Eye (tissue), 1 donor: ENCODE results near the gene DHDDS.
"Not testable (repeated sequence)": the region's sequence is repeated elsewhere in the genome, so short reads cannot be mapped to it uniquely, and the experiment has no call there.

ENCODE experiments used
- DNase-seq: peaks from one replicate; pipeline ENCODE4 v3.0.0-alpha.2; 2015

Gene DHDDS

DNA sequence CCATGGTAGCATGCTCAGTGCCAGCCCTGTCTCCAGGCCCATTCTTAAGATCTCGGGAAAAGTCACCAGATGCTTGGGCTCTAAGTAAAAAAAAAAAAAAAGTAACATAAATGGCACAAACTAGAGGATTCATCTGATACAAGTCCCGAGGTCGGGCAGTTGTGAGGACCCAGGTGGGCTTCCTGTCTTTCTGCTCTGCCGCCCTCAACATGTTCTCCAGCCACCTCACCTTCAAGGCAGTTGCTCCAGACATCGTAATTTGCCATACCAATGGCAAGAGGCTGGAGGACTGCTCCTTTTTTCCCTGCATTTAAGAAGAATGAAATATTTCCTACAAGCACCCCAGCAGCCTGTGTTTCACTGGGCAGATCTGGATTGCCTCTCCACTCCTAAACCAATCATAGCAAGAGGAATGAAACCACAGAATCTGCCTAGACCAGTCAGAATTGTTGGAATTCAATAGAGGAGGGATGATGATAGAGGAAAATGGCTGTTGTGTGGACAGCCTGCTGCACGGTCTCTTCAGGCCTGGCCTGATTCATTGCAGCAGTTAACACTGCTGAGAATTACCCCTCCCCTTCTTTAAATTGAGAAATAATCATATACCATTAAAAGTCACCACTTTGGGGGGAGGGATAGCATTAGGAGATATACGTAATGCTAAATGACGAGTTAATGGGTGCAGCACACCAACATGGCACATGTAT lies 45.5 kb downstream of the DHDDS start:
- DNase-seq = no peak

DNA sequence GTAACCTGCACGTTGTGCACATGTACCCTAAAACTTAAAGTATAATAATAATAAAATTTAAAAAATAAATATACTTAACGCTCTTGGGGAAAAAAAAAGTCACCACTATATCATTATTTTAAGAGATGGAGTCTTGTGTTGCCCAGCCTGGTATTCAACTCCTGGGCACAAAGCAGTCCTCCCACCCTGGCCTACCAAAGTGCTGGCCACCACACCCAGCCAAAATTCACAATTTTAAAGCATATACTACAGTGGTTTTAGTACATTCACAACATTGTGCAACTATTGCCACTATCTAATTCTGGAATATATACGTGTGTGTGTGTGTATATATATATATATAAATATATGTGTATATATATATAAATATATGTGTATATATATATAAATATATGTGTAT lies 46.0 kb downstream of the DHDDS start:
- DNase-seq = no peak

DNA sequence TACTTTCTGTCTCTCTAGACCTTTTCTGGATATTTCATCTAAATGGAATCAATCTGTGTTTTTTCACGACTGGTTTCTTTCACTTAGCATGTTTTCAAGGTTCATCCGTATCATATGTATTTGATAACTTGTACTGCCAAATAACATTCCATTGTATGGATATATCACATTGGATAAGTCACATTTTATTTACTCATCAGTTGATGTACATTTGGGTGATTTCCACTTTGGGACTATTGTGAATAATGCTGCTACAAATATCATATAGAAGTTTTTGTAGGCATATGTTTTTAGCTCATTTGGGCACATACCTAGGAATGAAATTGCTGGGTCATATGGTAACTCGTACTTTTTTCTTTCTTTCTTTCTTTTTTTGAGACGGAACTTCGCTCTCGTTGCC lies 46.9 kb downstream of the DHDDS start:
- DNase-seq = no peak

DNA sequence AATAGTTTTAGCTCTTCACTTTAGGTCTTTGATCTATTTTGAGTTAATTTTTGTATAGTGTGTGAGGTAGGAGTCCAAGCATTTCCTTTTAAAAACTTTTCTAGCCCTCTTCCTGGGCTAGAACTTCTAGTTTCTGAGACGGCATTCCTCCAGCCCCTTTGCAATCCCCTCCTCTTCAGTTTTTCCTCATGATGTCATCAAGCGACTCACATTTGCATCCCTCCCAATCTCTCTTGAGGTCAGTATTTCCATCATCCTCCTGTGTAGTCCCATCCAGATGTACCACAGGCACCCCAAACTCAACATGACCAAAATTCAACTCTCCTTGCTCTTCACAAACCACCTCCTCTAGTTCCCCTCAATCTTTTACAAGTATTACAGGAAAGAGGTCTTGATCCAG lies 50.8 kb downstream of the DHDDS start:
- no peak for DNase-seq

DNA sequence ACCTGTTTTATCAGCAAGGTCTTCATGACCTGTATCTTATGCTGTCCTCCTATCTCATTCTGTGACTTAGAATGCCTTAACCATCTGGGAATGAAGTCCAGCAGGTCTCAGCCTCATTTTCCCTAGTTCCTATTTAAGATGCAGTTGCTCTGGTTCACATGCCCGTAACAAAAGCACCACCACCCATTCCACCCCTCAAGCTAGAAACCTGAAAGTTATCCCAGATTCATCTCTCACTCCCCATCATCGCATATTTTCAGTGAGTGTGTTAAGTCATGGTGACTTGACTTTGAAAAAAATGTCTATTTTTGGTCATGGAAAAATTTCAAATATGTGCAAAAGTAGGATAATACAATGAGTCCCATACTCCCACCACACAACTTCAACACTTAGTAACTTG lies 51.9 kb downstream of the DHDDS start:
- no peak for DNase-seq

DNA sequence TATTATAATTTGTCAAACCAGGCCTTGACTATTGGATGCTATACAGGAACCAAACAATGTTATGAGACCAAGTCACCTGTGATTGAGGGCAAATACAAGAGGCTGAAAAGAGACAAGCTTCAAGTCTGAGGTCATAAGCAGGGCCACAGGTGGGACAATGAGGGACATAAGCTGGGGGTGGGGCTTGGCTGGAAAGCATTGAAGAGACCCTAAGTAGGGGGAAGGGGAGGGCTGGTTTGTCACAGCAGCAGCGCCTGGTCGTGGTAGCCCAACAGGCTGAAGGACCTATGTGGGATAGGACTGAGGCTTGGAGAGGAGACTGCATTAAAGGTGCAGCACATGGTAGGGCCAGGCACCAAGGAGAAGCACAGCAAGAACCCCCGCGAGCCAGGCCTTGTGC lies 58.0 kb downstream of the DHDDS start:
- no peak for DNase-seq

DNA sequence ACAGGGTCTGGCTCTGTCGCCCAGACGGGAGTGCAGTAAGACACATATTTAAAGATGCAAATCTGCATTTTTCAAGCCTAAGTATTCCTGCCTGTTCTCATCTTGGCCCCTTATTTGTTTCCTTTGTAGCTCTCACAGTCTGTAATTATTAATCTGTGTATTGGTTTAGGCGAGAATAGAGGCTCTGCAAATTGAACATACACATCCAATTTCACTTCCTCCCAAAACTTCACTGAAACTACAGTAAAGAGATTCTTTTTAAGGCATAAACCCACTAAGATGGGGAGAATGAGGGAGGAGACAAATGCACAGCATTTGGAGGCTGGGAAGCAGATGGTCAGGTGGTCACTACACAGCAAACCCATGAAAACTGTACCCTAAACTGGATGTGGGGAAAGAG lies 61.1 kb downstream of the DHDDS start:
- no peak for DNase-seq

DNA sequence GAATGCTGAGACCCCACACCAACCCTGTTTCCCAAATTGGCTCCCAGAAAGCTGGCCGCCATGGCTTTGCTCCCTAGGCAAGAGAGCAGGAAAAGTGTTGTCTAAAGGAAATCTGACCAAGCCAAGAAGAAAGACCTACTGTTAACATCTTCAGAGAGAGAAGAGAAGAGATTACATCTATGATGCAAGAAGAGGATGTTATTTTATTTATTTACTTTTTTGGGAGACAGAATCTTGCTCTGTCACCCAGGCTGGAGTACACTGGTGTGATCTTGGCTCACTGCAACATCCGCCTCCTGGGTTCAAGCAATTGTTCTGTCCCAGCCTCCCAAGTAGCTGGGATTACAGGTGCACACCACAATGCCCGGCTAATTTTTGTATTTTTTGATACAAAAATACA lies 61.8 kb downstream of the DHDDS start:
- no peak for DNase-seq

DNA sequence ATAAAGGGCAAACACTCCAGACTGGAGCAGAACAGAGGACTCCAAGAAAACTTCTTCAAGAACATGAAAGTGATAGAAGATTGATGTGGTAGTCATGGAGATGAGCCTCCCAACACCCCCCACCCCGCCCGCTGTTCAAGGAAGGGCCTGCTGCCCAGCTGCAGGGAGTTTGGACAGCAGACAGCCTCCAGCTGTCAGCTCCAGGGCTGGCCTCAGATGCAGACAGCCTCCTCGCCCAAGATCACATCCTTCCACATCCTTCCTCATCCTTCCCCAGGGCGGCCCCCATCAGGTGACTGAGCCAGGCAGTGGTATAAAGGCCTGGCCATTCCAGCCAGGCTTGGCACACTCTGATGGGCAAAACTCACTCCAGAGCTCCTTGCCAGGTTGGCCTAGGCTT lies 64.7 kb downstream of the DHDDS start:
- no peak for DNase-seq

DNA sequence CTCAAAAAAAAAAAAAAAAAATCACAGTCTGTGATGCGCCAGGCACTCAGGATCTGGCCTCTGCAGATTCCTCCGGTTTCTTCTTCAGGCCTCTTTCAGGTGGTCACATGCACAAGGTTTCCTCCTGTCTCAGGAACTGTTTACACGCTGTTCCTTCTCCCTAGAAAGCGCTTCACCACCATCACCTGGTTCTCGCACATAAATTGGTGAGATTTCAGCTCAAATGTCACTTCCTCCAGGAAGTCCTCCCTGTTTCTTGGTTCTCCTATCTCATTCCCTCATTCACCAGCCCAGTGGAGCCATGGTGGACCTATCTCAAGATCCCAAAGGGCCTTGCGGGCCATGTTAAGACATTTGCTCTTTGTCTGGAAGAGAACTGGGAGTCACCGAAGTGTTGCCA lies 66.8 kb downstream of the DHDDS start:
- DNase-seq = no peak

DNA sequence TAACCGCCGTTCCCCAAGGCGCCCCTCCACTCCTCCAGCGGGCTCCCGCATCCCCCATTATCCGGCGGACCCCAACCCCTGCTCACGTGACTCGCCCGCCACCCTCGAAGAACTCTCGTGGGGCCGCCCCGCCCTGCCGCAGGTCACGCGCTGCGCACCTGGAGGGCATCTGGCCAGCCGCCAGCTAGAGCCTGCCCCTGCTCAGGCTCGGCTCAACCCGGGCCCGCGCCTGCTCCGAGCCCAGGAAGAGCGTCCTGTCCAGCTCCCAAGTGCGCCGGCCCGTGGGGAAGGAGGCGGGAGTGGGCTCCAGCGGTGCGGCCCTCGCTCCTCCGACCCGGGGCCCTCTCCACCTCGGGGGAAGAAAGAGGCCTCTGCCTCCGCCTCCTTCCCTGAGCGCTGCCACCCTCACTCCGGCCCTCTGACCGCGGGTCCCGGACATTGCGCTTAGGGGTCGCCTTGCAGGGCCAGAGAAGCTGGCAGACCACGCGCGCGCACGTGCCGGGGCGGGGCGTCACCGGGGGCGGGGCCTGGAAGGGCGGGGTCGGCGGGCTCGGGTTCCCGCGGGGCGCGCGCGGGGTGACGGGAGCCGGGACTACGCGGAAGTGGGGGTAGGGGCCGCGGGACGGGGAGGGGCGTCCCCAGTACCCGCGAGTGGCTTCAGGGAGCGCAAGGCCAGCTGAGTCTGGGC lies 68.5 kb downstream of the DHDDS start:
- DNase-seq = peak; percentile 95

DNA sequence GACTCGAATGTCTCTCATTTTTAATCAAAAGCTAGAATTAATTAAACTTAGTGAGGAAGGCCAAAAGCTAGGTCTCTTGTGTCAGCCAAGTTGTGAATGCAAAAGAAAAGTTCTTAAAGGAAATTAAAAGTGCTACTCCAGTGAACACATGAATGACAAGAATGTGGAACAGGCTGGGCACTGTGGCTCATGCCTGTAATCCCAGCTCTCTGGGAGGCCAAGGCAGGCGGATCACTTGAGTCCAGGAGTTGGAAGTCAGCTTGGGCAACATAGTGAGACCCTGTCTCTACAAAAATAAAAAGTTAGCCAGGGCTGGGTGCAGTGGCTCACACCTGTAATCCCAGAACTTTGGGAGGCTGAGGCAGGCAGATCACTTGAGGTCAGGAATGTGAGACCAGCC lies 78.6 kb downstream of the DHDDS start:
- not testable (repeated sequence) for DNase-seq

DNA sequence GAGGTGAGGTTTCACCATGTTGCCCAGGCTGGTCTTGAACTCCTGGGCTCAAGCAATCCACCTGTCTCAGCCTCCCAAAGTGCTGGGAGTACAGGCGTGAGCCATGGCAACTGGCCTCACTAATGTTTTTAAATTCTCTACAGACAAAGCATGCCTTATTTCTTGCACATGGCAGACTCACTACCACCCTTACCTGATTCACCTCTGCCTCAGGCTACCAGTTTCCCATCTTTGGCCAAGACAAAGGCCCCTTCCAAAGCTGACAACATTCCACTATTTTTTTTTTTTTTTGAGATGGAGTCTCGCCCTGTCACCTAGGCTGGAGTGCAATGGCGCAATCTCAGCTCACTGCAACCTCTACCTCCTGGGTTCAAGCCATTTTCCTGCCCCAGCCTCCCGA lies 83.7 kb downstream of the DHDDS start:
- DNase-seq = not testable (repeated sequence)

DNA sequence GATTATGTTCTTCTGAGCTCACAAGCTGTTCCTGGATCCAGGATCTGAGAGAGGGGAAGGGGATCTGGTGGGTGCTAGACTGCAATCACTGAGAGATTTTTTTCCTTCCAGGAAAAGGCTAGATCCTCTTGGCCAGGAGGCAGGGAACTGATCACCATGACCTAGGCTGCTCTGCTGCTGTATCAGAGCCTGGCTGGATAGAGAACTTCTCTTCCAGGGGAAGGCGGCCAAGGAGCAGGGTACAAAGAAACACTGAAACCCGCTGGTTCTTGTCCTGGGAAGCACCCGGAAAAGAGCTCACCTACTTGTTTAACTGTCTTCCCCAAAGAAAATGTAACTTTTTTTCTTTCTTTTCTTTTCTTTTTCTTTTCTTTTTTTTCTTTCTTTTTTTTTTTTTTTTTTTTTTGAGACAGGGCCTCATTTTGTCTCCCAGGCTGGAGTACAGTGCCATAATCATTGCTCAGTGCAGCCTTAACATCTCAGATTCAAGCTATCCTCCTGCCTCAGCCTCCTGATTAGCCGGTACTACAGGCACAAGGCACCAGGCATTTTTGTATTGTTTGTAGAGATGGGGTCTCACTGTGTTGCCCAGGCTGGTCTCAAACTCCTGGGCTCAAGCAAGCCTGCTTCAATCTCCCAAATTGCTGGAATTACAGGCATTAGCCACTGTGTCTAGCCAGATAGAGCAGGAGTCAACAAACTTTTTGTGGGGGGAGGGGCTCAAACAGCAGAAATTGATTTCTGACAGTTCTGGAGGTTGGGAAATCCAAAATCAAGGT lies 85.1 kb downstream of the DHDDS start:
- no peak for DNase-seq

DNA sequence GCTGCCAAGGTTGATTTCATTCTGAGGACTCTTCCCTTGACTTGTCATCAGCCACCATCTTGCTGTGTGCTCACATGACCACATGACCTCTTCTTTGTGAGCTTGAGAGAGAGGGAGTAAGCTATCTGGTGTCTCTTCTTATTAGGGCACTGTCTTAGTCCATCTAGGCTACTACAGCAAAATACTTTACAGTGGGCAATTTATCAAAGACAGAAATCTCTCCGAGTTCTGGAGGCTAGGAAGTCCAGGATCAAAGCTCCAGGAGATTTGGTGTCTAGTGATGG lies 85.6 kb downstream of the DHDDS start:
- DNase-seq = no peak

DNA sequence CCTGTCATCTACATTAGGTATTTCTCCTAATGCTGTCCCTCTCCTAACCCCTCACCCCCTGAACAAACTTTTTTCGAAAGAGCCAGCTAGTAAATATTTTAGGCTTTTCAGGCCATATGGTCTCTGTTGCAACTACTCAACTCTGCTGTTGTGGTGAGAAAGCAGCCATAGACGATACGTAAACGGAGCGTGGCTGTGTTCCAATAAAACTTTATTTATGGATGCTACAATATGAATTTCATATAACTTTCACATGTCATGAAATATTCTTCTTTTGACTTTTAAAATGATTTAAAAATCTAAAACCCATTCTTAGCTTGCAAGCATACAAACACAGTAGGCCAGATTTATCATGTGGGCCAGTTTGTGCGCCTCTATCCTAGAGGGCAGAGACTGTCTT lies 86.2 kb downstream of the DHDDS start:
- DNase-seq = no peak

DNA sequence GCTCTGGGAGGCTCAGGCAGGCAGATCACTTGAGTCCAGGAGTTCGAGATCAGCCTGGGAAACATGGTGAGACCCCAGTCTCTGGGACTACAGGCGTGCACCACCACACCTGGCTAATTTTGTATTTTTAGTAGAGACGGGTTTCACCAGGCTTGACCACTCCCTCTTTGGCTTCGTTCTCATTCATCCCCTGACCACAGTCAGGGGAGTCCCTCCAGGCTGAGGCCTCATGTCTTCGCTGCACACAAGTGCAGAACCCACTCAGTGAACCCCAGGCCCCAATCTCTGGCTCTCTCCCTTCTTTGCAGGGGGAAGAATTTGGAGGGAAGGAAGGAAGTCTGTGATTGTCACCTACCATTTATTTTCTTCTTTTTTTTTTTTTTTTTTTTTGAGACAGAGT lies 88.2 kb downstream of the DHDDS start:
- DNase-seq = no peak
